Activated T-cell treated with anti-CD3 and anti-CD28 coated beads, Interleukin-2, amount 50 U/mL, for 72 hours (primary cell): ENCODE results near the gene WDR5. TPM values are rescaled to one million over a fixed set of nuclear protein-coding genes. Genes with fewer than 3 reads are reported as not detected.

Source experiments
- ATAC-seq, 2 donors: fragments of 150-1000 bp; cut with Tn5 transposase; replicated peaks in 1 of 2; 2 replicates each; pipeline ENCODE4 v1.10.0; 2021; ENCODE audit warnings: moderate library complexity in 2 of 2, mild to moderate bottlenecking in 1 of 2
- DNase-seq, 2 donors: peaks; one replicate each; pipeline ENCODE4 v3.0.0; 2021 to 2022; ENCODE audit warnings: mixed read lengths in 1 of 2
- H3K27ac Mint-ChIP-seq: one replicate; pipeline ENCODE4 v1.8.0; 2022; ENCODE audit warnings: mild to moderate bottlenecking, moderate library complexity, mixed read lengths
- H3K27me3 Mint-ChIP-seq: one replicate; pipeline ENCODE4 v1.8.0; 2022; ENCODE audit warnings: low read depth, mixed read lengths
- H3K36me3 Mint-ChIP-seq, 2 donors: one replicate each; pipeline ENCODE4 v1.8.0; 2022; ENCODE audit warnings: mixed read lengths in 2 of 2, mild to moderate bottlenecking in 1 of 2; ENCODE audit not compliant: insufficient read depth in 2 of 2
- H3K4me1 Mint-ChIP-seq: one replicate; pipeline ENCODE4 v1.8.0; 2022; ENCODE audit warnings: low read depth, mixed read lengths
- H3K4me3 Mint-ChIP-seq, 2 donors: one replicate each; pipeline ENCODE4 v1.8.0; 2022; ENCODE audit warnings: mild to moderate bottlenecking in 2 of 2, mixed read lengths in 2 of 2, moderate library complexity in 2 of 2
- H3K9me3 Mint-ChIP-seq, 2 donors: one replicate each; pipeline ENCODE4 v1.8.0; 2022; ENCODE audit warnings: mixed read lengths in 2 of 2
- total RNA-seq, 2 donors: library from RNA; stranded (reverse); gene quantifications; one replicate each; pipeline ENCODE4 v1.2.3, GENCODE V29; 2022

The WDR5 gene
- total RNA-seq, 2 donors from 2014 or later, result 31.7 to 40.0 TPM

DNA sequence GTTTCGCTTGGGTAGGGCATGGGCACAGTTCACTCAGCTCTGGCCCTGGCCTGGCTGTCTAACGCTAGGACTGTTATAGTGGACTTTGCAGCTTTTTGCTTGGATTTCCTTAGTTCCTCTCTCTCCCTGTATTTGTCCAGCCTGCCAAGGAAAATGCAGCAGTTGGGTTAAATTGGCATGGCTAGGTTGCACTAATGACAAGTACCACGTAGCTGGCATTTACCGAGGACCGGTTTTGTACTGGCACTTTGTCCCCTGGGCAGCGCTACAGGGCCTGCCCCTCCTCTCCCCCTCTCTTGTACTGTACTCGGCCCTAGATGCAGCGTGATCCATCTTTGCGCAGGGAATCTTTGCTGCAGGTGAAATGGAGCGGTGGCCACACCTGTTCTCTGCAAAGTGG is 2.4 kb downstream of the WDR5 start:
- H3K9me3 Mint-ChIP-seq, result no peaks in the 10 kb centered on the region
- H3K27ac Mint-ChIP-seq, result peak overlapping the region; percentile 46
- H3K4me3 Mint-ChIP-seq, result peak overlapping the region; percentile 52 to 96
- peaks cover 9 to 24% of the 10 kb centered on the region in 2 donors for H3K36me3 Mint-ChIP-seq
- no peak for ATAC-seq
- peaks cover 35% of the 10 kb centered on the region for H3K4me1 Mint-ChIP-seq
- no peak for DNase-seq
- H3K27me3 Mint-ChIP-seq, result no peaks in the 10 kb centered on the region

DNA sequence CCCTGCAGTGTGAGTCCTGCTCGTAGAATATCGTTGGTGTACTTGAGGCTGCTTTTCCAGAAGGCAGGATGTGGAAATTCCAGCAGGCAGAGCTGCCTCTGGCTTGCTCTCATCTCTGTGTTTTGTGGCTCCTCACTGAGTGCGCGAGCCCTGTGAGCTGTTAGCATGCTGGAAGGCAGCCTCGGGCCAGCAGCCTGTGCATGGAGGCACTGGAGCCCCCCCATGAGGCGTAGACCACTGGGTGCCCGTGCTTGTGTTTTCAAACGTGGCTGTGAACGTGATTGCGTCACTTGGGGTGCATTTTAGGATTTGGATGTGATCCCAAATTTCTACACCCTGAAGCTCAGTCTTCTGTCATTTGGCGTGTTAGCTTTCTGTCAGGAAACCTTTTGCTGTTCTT is 3.2 kb downstream of the WDR5 start:
- Mint-ChIP-seq H3K27me3 (no peaks in the 10 kb centered on the region), H3K36me3 (peaks cover 9 to 24% of the 10 kb centered on the region in 2 donors)
- ATAC-seq, result no peak

DNA sequence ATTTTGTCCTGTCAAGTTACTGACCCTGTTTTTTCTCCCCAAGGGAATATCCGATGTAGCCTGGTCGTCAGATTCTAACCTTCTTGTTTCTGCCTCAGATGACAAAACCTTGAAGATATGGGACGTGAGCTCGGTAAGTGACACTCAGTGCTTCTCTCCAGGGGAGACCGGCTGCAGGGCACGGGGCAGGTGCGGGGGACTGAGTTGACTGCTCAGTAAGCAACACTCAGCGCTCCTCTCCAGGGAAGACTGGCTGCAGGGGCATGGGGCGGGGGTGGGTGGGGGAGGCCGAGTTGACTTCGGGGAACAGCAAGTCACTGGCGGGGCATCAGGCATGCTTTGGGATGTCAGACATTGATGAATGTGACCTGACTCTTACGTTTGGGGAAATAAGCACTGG is 6.0 kb downstream of the WDR5 start:
- no peak overlapping the region for H3K4me3 Mint-ChIP-seq
- H3K4me1 Mint-ChIP-seq, result peaks cover 19% of the 10 kb centered on the region
- DNase-seq, result no peak
- no peak overlapping the region for H3K27ac Mint-ChIP-seq
- ATAC-seq, result no peak
- H3K9me3 Mint-ChIP-seq, result no peaks in the 10 kb centered on the region
- no peaks in the 10 kb centered on the region for H3K27me3 Mint-ChIP-seq
- H3K36me3 Mint-ChIP-seq, result peaks cover 9 to 24% of the 10 kb centered on the region in 2 donors

More for the DNA sequence above, 3.2 kb downstream of the WDR5 start:
- Mint-ChIP-seq H3K4me1 (peaks cover 32% of the 10 kb centered on the region), H3K9me3 (no peaks in the 10 kb centered on the region), H3K4me3 (no peak overlapping the region), H3K27ac (no peak overlapping the region)
- no peak for DNase-seq

DNA sequence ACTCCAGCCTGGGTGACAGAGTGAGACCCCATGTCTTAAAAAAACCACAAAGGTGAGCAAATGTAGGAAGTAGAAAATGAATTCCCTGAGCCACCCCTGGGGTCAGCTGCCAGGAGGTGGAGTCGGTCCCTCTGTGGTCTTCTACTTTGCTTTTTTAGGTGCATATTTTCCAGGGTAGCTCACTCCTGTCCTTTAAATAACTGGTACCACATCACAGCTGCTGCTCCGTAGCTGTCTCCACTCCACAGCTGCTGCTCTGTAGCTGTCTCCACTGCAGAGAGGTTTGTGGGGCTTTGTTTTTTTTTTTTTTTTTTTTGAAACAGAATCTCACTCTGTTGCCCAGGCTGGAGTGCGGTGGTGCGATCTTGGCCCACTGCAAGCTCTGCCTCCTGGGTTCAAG is 8.9 kb downstream of the WDR5 start:
- ATAC-seq (no peak), DNase-seq (no peak)
- H3K27ac Mint-ChIP-seq, result no peak overlapping the region
- H3K27me3 Mint-ChIP-seq, result no peaks in the 10 kb centered on the region
- no peak overlapping the region for H3K4me3 Mint-ChIP-seq
- no peaks in the 10 kb centered on the region for H3K4me1 Mint-ChIP-seq
- peaks cover 15 to 22% of the 10 kb centered on the region in 2 donors for H3K36me3 Mint-ChIP-seq
- no peaks in the 10 kb centered on the region for H3K9me3 Mint-ChIP-seq

DNA sequence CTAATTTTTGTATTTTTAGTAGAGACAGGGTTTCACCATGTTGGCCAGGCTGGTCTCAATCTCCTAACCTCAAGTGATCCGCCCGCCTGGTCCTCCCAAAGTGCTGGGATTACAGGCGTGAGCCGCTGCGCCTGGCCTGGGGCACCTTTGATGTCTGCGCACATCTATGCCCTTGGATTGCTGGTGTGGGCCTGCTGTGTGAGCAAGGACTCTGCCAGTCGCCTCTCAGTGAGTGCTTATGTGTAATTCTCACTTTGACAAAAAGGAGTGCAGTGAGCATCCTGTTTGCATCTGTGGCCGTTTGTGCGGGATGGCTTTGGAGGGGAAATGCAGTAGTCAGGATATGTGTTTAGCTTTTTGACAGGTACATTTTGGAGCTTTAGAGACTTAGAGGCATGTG is 9.4 kb downstream of the WDR5 start:
- Mint-ChIP-seq H3K9me3 (no peaks in the 10 kb centered on the region), H3K4me1 (no peaks in the 10 kb centered on the region), H3K27ac (no peak overlapping the region), H3K4me3 (no peak overlapping the region), H3K27me3 (no peaks in the 10 kb centered on the region), H3K36me3 (peaks cover 13 to 20% of the 10 kb centered on the region in 2 donors)
- DNase-seq (no peak), ATAC-seq (no peak)

DNA sequence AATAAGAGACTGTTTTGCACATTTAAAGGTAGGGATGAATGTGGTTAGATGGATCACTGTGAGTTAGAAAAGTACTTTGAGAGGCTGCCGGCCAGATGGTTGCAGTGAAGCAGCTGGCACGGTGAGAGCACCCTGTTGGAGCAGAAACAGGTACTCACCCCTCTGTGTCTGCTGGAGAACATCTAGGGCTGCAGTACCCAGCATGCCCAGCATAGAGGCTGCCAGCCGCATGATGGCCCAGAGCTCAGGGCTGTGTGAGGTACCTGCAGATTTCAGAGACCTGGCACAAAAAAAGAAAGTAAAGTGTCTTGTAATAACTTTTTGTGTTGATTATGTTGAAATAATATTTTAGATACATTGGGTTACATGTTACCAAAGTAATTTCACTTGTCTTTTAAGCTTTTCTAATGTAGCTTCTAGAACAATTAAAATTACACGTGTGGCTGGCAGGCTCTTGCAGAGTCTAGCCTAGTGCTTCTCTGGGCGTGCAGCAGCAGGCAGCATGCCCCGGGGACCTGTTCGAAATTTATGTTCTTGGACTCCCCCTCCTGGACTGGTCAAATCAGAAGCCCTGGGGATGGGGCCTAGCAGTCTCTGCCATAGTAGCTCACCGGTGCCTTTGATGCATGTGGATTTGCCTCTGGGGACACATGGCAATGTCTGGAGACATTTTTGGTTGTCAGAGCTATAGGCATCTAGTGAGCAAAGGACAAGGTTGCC is 11.1 kb downstream of the WDR5 start:
- H3K36me3 Mint-ChIP-seq, result peaks cover 10 to 11% of the 10 kb centered on the region in 2 donors
- H3K9me3 Mint-ChIP-seq, result no peaks in the 10 kb centered on the region
- no peak for ATAC-seq
- H3K4me3 Mint-ChIP-seq, result no peak overlapping the region
- no peak overlapping the region for H3K27ac Mint-ChIP-seq
- no peaks in the 10 kb centered on the region for H3K27me3 Mint-ChIP-seq
- DNase-seq, result no peak
- no peaks in the 10 kb centered on the region for H3K4me1 Mint-ChIP-seq

DNA sequence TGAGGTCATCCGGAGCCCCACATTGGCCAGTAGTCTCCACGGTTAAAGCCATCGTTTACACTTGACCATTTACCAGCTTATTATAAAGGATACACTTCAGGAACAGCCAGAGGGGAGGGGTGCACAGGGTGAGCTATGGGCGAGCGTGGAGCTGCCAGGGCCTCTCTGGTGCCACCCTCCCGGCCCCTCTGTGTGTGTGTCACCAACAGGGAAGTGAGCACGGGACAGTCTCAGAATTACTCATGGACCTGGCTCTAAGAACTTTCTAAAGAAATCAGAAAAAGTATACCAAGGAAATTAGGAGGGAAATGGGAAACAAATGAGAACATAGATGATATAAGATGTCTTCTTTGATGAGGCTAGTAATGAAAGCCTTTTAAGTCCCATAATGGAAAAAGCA is 13.5 kb downstream of the WDR5 start:
- Mint-ChIP-seq H3K36me3 (peaks cover 6 to 13% of the 10 kb centered on the region in 2 donors), H3K27me3 (no peaks in the 10 kb centered on the region), H3K27ac (peak overlapping the region; percentile 50), H3K4me1 (no peaks in the 10 kb centered on the region), H3K9me3 (no peaks in the 10 kb centered on the region), H3K4me3 (no peak overlapping the region)
- DNase-seq (no peak), ATAC-seq (no peak)

DNA sequence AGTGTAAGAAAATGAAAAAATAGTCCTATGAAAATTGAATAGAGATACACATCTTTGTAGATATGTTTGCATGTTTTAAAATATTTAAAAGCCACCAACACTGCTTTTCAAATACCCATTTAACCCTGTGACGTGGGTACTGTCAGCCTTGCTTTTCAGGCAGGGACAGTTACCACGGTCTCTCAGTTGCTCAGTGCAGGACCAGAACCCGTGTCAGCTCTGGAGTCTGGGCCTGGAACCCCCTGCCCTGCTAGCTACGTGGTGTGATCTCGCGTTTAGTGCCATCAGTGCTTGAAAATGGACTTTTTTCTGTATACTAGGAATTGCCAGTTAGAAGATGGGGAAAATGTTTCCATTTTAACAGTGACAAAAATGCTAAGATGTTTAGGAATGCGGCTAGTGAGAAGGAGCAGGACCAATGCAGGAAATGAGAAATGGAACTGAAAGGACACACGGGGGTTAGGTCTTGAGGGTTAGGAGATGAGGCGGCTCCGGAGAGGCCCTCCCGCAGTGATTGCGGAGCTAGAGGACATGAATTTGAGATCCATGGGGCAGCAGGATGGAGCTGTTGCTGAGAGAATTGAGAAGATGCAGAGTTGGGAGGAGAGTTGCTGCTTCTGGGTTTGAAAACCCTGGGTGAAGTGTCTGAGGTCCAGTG is 14.8 kb downstream of the WDR5 start:
- Mint-ChIP-seq H3K36me3 (peaks cover 6 to 13% of the 10 kb centered on the region in 2 donors), H3K9me3 (no peaks in the 10 kb centered on the region), H3K27me3 (no peaks in the 10 kb centered on the region), H3K4me3 (no peak overlapping the region), H3K27ac (no peak overlapping the region), H3K4me1 (no peaks in the 10 kb centered on the region)
- no peak for ATAC-seq
- DNase-seq, result no peak

DNA sequence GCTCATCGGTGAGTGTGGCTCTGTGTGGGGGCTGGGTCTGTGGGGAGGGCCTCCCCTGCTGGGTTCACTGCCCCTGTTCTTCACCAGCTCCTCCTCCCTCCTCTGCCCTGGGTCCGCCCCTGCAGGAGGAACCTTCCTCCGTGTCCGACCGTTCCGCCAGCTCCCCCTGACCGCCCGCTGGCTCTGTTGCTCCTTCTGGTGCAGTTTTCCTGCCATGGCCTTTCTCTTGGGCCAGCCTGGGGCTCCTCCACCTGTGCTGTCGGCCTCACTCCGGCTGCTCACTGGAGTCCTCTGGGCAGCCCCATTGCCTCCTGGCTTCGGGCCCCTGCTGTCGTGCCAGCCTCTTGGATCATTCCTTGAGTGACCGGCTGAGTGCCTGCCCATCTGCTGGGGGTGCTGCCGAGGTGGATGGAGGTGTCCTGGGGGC is 16.2 kb downstream of the WDR5 start:
- H3K9me3 Mint-ChIP-seq, result no peaks in the 10 kb centered on the region
- no peaks in the 10 kb centered on the region for H3K27me3 Mint-ChIP-seq
- ATAC-seq (no peak), DNase-seq (no peak)
- H3K36me3 Mint-ChIP-seq, result peaks cover 6 to 13% of the 10 kb centered on the region in 2 donors
- no peak overlapping the region for H3K4me3 Mint-ChIP-seq
- no peaks in the 10 kb centered on the region for H3K4me1 Mint-ChIP-seq
- no peak overlapping the region for H3K27ac Mint-ChIP-seq

DNA sequence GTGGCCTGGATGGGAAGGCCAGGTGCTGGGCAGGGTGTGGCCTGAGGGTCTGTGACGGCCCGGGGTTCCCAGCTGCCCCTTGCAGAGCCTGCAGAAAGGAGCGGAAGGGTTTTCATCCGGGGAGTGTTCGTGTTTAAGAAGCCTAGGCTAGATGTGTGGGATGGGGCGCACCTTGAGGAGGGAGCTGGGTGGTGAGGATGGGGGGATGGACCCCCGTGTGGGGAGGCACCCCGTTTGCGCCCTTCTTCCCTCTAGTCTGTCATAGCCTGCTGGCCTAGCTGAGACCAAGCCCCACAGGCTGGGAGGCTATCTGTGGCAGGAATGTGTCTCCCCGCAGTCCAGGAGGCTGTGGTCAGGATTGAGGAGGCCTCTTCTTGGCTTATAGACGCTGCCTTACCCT is 16.6 kb downstream of the WDR5 start:
- no peaks in the 10 kb centered on the region for H3K9me3 Mint-ChIP-seq
- no peaks in the 10 kb centered on the region for H3K27me3 Mint-ChIP-seq
- DNase-seq (no peak), ATAC-seq (no peak)
- no peaks in the 10 kb centered on the region for H3K4me1 Mint-ChIP-seq
- H3K36me3 Mint-ChIP-seq, result peaks cover 6 to 13% of the 10 kb centered on the region in 2 donors
- H3K4me3 Mint-ChIP-seq, result no peak overlapping the region
- no peak overlapping the region for H3K27ac Mint-ChIP-seq

DNA sequence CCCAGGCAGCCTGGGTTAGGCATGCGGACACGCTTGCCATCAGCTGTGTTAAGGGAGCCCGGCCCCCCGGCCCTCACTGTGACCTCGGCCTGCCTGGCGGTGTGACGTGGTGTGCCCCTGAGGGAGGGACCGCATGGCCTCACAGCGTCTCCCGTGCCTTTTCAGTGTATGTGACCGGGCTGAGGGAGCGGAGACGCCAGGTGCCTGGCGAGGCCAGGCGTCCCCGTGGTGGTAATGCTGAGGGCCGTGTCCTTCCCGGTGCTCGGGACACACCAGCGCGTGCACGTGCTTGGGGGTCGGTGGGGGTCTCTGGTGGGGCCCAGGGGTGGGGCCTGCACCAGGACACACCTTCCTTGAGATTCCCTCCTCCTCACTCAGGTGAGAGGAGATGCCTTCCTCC is 17.6 kb downstream of the WDR5 start:
- no peaks in the 10 kb centered on the region for H3K4me1 Mint-ChIP-seq
- no peak for DNase-seq
- H3K27ac Mint-ChIP-seq, result no peak overlapping the region
- no peaks in the 10 kb centered on the region for H3K9me3 Mint-ChIP-seq
- H3K27me3 Mint-ChIP-seq, result no peaks in the 10 kb centered on the region
- peaks cover 3 to 12% of the 10 kb centered on the region in 2 donors for H3K36me3 Mint-ChIP-seq
- no peak overlapping the region for H3K4me3 Mint-ChIP-seq
- ATAC-seq, result no peak

DNA sequence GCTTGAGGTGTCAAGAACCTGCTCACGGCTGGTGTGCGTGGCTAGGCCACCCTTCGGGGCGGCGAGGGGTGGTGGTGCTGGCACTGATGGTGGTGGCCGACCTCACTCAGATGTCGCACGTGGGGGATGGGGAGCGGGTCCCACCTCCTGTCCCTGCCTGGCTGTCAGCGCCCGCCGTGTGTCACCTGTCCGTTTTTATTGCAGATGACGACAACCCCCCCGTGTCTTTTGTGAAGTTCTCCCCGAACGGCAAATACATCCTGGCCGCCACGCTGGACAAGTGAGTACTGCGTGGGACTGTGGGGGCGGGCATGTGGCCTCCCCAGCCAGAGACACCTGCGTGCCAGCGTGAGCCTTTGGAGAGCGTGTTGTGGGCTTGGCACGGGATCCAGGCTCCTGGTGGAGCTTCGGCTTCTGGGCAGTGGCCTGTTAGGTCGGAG is 18.4 kb downstream of the WDR5 start:
- no peak overlapping the region for H3K4me3 Mint-ChIP-seq
- DNase-seq (no peak), ATAC-seq (no peak)
- H3K27me3 Mint-ChIP-seq, result no peaks in the 10 kb centered on the region
- peaks cover 0 to 8% of the 10 kb centered on the region in 2 donors for H3K36me3 Mint-ChIP-seq
- no peaks in the 10 kb centered on the region for H3K9me3 Mint-ChIP-seq
- H3K27ac Mint-ChIP-seq, result no peak overlapping the region
- H3K4me1 Mint-ChIP-seq, result no peaks in the 10 kb centered on the region

DNA sequence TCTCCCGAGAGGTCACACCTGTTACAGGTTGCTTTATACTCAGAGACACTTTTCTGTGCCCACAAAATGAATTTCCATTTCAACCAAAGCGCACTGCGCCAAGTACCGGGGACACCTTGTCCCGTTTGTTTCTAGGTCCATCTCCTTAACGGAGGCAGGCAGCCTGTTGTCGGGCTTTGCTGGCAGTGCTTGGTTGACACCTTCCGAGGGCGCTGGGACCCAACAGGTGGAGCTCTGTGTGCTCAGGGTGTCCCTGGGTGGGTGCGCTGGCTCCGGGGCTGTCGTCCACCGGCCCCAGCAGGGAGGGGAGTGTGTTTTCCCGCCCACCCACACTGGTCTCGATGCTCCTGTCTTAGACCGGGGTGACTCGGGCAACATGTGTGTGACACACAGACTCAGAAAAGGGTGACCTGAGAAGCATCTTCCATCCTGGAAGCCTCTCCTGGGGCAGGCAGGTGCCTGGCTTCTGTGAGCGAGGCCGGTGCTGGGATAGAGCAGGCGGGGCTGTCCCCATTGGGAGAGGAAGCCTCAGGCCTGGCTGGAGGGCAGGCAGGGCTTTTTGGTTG is 20.0 kb downstream of the WDR5 start:
- no peak overlapping the region for H3K27ac Mint-ChIP-seq
- ATAC-seq (no peak), DNase-seq (no peak)
- no peaks in the 10 kb centered on the region for H3K27me3 Mint-ChIP-seq
- H3K4me3 Mint-ChIP-seq, result no peak overlapping the region
- no peaks in the 10 kb centered on the region for H3K9me3 Mint-ChIP-seq
- H3K36me3 Mint-ChIP-seq, result peaks cover 0 to 6% of the 10 kb centered on the region in 2 donors
- H3K4me1 Mint-ChIP-seq, result no peaks in the 10 kb centered on the region
